HG03095 (cell line): ENCODE results near the gene RSRP1.

Experiments used
- ATAC-seq: cut with Tn5 transposase; IDR thresholded peaks from one replicate; pipeline ENCODE4 v1.9.1; 2021; ENCODE audit warnings: moderate library complexity; ENCODE audit not compliant: unreplicated experiment

RSRP1 gene

DNA sequence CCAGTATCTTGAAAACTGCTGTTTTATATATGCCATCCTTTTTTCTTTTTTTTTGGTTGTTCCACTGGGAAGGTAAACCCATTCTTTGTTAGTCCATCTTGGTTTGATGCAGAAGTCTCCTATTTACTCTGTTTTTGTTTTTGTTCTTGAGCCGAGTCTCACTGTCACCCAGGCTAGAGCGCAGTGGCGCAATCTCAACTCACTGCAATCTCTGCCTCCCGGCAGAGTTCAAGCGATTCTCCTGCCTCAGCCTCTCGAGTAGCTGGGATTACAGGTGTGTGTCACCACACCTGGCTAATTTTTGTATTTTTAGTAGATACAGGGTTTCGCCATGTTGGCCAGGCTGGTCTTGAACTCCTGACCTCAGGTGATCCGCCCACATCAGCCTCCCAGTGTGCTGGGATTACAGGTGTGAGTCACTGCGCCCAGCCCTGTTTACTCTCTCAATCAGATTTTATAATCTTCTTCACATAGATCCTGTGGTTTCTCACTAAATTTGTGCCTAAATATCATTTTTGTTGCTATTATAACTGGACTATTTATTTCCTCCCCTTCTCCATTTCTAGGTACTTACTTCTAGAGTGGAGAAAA lies 27.5 kb downstream of the RSRP1 start:
- no peak for ATAC-seq

DNA sequence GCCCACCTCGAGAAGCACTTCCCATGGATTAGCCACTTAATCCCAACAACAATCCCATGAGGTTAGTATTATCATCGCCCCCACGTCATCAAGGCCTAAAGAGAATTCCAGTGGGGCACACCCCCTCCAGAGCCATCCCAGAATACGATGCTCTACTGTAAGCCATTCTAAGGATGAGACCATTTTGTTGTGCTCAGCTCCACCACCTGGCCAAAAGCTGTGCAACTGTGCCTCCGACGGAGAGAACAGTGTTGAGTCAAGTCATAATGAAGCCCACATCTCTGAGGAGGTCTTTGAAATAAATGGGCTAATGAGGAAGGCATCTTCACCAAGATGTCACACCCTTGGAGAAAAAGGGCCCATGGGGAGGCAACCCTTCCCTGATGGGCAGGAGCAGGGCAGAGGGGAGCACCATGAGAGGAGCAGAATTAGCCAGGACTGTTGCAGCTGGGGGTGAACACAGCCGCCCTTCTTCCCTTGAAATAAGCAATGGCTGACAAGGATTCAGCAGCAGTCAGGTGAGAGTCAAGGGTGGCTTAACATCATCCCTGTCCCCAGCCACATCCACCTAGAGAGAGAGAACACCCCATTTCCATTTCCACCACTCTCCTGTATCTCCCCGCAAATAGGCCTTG lies 29.5 kb downstream of the RSRP1 start:
- ATAC-seq = no peak

DNA sequence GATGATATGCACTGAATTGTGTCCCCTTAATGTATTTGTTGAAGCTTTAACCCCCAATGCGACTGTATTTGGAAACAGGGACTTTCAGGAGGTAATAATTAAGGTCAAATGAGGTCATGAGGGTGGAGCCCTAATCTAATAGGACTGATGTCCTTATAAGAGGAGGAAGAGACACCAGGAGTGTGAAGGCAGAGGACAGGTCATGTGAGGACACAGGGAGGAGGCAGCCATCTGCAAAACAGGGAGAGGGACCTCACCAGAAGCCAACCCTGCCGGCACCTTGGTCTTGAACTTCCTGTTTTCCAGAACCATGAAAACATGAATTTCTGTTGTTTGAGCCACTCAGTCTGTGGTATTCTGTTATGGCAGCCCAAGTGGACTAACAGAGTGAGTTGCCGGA lies 30.2 kb downstream of the RSRP1 start:
- ATAC-seq = no peak

DNA sequence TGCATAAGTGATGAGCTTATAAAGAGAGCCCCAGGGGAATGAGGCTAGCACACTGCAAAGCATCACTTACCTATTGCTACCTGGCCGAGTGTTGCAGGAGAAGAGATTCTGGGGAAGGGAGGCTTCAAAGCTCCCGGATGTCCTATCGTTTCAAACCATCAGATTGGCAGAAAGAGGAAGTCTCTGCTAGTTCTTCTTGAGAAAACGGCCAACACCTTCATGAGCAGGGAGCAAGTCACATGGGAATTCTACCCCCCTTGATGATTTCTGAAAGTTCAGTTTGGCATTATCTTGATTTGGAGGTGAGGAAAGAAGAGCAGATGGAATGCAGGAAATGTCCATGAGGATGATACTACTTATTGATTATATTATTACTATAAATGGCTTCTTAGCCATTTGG lies 31.1 kb downstream of the RSRP1 start:
- ATAC-seq = no peak

DNA sequence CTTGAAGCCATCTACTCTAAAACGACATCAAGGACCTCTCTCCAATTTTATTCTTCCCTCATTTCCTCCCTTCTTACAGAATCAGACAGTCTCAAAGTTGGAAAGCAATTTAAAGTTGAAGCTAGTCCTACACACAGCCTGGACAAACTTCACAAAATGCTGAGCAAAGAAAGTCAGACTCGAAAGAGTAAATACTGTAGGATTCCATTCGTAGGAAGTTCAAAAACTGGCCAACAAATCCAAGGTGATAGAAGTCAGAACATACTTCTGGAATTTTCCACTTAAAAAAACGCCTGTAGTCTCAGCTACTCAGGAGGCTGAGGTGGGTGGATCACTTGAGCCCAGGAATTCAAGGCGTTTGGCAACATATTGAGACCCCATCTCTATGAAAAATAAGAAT lies 34.5 kb downstream of the RSRP1 start:
- no peak for ATAC-seq

DNA sequence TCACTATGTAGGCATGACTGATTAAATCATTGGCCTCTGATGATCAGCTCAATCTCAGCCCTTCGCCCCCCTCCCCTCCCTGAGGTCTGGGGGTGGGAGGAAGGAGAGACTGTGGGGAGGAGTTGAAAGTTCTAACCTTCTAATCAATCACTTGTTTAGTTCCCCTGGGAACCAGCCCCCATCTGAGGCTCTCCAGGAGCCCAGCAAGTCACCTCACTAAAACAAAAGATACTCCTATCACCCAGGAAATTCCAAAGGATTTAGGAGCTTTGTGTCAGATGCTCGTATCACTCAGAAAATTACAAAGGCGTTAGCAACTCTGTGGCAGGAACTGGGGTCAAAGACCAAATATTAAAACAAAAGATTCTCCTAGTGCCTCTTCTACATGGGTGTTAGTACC lies 36.5 kb downstream of the RSRP1 start:
- no peak for ATAC-seq

DNA sequence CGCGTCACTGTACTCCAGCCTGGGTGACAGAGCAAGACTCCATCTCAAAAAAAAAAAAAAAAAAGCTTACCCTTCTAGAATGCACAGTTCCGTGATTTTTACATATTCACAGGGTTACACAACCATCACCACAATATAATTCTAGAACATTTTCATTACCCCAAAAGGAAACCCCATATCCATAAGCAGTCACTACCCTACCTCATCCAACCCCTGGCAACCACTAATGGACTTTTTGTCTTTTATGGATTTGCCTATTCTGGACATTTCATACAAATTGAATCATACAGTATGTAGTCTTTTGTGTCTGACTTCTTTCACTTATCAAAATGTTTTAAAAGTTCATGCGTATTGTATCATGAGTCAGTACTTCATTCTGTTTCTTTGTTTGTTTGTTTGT lies 37.7 kb downstream of the RSRP1 start:
- no peak for ATAC-seq

DNA sequence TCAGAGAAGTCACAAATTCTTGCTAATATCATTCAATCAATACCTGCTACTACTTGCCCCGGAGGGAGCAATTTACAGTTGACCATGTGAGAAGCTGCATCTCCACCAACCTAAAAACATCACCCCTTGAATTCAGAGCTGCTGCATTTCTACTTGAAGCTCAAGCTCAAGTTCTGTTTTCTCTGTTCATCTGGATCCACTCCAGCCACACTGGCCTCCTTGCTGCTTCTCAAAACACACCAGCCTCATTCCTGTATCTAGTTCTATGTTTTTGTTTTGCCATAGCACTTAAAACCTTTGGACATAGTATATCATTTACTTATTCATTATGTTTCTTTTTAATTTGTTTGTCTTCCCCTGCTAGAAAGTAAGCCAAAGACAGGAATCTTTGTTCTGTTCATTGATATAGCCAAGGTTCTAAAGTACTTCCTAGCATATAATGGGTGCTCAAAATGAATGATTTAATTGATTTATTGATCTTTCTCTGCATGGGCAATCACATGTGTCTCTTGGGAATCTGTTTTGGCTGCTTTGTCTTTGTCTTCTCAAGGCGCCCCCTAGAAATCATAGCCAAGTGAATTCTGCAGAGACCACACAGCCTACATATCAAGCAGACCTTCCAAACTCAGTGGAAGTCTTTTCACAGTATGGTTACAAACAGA lies 38.6 kb downstream of the RSRP1 start:
- no peak for ATAC-seq

DNA sequence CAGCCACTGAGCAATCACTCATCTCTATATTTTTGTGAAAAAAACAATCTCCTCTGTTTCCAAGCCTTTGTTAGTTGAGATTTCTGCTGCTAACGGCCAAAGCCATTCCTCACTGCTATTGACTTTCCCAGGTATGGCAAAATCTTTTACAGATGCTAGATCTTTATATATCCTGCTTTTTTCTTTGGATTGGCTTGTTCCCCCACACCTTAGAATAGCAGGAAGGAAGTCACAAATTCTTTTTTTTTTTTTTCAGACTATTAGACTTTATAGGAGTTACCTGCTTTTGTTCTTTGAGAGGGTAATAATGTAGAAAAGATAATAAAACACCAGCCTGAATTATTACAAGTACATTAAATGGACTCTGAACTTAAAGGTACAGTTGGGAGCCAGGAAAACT lies 39.2 kb downstream of the RSRP1 start:
- ATAC-seq = no peak

DNA sequence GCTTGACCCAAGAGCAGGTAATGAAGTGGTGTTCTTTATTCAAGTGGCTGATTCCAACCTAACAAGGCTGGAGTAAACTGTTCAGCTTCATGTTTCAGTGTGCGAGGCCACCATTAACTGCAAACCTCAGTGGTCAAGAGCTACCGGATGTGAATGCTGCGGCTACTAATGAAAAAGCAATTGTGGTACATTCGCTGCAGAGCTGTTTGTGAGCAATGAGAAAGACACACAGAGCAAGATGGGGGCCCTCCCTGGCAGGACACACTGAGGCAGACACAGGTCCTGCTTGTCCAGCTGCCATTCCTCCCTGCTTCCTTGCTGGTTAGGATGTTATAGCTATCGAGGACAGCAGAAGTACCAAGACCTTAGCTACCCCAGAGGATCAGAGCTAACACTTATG lies 41.1 kb downstream of the RSRP1 start:
- no peak for ATAC-seq

DNA sequence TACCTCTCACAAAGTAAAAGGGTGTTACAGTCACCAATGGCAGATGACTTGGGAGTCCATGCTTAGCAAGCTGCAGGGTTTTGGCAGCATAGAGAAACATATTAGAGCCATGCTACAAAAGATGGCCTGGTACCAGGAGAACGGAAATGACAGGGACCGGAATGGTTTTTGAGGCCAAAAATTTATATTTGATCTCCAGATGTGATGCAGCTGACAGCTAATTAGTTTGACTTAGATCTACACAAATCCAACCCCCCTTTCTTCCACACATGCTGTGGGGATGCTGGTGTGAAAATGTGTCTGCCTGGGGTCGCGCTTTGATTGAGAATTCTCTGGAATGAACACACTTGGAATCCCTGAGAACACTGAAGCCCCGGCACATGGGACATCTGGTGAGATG lies 41.5 kb downstream of the RSRP1 start:
- ATAC-seq = no peak

DNA sequence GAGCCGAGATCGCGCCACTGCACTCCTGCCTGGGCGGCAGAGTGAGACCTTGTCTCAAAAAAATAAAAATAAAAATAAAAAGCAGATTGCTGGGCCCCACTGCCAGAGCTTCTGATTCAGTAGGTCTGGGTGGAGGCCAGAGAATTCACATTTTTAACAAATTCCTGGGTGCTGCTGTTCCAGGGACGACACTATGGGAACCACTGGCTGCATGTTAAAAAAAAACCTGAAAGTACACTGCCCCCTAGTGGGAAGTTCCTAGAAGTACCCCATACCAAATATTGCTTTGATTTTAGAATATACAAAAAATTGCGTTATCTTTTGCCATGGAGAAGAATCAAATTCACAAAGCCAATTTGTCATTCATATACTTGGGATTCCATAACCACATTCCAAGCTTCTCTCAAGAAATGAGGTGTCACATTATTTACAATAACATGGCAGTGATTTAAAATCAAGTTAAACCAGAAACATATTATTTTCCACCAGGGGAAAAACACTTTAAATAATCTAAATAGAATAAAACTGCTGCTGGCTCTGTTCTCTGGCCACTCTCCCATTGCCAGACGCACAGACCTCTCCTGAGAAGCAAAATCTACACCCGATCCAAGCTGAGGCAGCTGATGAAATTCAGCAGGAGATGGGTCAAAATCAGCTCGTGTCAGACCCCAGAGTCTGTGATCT lies 42.3 kb downstream of the RSRP1 start:
- ATAC-seq = no peak

DNA sequence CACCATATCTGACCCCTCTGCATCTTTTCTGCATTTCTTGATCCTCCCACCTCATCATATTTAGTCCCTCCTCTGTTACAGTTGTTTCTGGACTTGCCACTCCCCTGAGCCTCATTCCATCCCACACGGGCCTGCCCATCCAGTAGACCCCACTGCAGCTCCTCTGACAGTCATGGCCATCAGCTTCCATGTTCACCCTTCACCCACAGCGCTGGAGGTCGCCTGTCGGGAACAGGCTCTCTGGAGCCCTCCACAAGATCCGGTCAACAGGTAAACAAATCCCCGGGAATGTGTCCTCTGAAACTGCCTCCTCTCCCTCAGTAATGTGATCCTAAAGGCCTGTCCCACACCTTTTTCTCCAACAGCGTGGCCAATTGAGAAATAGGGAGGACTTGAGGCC lies 46.2 kb downstream of the RSRP1 start:
- ATAC-seq = no peak

DNA sequence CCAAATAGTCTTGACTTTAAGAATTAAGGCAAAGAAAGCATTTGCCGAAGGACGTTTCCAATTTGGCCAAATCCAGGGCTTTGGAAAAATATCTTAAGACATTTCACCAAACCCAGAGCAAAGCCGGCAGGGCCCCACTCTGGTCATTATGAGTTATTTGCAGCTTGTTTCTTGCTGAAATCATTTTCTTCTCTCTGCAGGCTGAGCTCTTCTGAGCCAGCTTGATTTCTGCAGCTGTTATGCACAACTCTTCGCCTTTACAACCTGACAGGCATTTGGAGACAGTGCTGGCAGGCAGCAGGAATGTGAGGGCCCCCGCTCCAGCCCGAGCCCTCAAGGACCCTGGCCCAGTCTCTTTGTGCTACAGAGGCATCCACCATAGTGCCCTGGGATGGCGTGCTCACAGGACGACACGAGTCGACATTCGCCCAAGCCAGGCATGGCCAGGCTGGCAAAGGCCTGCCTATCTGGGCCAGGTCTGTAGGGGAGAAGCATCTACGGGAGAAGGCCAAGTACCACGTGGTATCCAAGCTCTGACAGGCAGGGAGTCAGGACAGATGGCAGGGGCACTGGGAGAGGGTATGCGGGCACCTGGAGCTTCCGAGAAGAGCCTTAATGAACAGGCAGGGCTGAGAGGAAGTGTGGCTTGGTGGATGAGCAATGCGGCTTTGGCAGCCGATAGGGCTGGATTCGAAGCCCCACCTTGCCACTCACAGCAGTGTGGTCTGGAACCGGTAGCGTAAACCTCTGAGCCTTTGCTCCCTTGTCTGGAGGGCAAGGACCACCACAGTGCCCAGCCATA lies 47.2 kb downstream of the RSRP1 start:
- ATAC-seq = no peak

DNA sequence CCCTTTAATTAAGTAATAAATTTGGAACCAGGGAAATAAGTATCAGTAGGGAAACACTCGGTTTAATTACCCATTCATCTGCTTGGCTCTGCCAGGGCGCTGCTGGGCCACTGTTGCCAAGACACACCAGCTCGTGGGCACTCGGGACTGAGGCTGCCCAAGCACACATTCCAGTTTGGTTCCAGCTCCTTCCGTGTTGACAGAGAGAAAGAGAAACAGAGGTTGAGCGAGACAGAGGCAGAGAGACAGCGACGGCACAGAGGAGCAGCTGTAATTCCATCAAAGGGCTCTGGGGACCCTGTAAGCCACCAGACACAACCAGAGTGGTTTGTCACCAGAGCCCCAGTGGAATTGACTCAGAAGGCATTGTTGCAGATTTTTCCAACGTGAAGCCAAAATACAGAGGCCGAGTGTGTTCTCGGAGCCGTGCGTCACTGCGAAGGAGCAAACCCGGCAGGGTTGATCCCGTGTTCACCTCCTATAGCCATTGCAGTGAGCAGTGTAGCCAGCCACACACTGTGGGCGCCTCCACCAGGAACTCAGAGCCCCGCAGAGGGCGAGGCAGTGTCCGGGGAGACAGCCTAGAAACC lies 48.5 kb downstream of the RSRP1 start:
- ATAC-seq = no peak

DNA sequence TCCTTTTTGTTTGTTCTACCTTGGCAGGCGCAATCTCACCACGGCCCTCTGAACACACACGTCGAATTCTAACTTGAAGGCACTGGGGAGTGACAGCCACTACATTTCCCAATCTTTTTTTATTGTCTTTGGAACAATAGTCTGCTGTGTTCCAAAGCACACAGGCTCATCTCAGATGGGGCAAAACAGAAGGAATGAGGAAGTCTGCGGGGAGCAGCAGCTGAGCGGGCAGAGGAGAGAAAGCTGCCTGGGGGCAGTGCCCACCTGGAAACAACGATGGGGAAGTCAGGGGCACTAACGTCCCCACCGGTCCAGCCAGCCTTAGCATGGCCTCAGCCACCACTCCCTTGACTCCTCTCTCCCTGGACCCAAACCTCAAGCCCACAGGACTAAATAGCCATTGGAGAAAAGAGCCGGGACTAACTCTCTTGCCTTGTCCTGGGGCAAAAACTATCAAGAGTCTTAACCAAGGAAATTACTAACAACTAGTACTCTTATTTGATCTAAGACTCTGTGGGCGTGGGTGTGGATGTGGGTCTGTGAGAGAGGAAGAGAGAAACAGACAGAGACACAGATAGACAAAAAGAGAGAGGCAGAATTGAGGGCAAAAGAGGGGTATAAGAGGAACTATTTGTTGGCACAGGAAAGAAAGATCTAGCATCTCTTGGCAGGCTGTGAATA lies 49.1 kb downstream of the RSRP1 start:
- ATAC-seq = no peak

DNA sequence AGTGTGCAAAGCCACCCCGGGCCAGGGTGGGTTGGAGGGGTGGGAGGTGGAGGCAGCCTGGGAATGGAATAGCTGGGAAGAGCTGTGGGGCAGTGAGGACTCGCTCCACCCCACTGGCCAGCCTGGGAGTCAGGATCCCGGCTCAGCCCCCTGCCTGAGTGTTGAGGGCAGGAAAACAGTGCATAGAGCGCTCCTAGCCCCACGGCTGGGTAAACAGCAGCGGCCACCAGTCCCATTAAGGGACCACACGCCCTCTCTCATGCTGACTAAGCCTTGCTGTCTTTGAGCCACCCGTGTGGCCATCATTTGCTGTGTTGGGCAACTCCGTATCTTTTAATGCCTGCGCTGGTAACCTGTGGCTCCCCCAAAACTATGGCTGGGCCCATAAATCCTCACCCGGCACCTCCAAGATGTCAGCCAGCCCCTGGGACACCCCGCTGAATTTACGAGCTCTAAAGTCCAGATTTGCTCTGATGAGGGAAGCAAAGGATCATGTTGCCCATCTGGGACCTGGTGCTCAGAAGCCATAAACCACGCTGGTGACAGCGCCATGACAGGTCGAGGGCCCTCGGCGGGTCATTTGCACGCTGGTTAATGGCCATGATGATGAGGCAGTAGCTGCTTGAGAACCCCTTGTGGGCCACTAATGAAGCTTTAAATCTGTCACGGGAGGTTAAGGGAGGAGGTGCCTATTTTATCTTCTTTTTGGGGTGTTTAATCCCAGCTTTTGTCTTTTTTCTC lies 49.8 kb downstream of the RSRP1 start:
- no peak for ATAC-seq

DNA sequence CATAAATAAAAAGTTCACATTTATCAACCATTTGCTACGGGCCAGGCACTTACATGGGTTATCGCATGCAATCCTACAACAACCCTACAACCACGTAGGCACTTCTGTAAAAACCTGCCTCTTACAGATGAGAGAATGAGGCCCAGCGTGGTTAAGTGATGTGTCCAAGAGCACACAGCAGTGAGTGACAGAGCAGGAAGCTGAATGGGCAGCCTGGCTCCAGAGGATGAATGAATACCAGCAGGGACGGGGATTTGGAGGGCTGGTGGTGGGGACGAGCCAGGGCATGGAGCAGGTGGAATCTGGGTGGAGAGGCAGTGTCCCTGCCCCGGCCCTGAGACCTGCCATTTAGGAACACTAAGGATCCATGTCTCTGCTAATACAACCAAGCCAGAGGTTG lies 50.4 kb downstream of the RSRP1 start:
- no peak for ATAC-seq

DNA sequence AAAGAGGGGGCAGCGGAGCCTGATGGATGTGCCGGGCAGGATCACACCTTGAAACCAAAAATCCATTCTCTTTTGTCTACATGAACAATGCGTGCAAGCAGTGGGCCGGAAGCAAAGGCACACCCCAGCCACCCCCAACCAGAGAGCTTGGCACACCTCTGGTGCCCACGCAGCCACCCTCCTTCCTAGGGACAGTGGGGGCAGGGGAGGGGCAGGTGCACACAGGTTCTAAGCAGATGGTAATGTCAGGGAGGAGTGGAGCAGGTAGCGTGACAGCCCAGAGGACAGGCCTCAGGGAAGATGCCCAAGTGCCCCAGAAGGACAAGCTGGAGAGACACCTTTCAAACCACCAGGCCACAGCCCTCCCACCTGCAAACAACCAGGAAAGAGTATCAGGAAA lies 51.4 kb downstream of the RSRP1 start:
- ATAC-seq = no peak

DNA sequence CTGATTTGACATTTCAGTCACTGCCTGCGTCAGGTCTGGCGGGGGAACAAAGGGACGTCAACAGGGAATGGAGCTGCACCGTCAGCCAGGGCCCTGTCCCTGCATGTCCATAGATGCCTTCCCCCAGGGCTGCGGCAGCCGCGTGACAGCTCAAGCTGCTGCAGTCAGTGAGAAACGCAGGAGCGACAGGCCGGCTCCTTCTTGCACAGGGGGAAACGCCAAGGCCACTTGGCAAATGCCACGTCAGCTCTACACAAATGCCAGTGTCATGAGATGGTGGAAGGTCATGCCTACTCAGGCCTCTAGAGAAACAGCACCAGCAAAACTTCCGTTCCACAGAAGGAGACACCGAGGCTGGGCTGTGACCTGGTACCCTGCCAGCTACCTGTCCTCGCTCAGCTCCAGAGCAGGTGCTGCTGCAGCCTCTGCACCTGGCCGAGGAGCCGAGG lies 52.7 kb downstream of the RSRP1 start:
- no peak for ATAC-seq
